Loucy (cell line): Measurements from ENCODE around the gene EIF4G3.

ENCODE experiments used
- H2AFZ ChIP-seq: fragments of 200-600 bp; sonication (generic); 2 replicates; pipeline ENCODE4 v1.6.0; 2016; ENCODE audit warnings: antibody characterized with exemption, mild to moderate bottlenecking, low read length, moderate library complexity
- H3F3A ChIP-seq: fragments of 200-600 bp; 2 replicates; pipeline ENCODE4 v1.6.0; 2016; ENCODE audit warnings: antibody characterized with exemption, low read depth, mild to moderate bottlenecking
- H3K27me3 ChIP-seq: fragments of 200-600 bp; sonication (generic); 2 replicates; pipeline ENCODE4 v1.6.1; 2014; ENCODE audit warnings: low read length, mild to moderate bottlenecking; ENCODE audit not compliant: insufficient read depth, poor library complexity, severe bottlenecking
- H3K36me3 ChIP-seq: fragments of 200-600 bp; sonication (generic); 2 replicates; pipeline ENCODE4 v1.6.1; 2016; ENCODE audit warnings: low read length; ENCODE audit not compliant: insufficient read depth
- H3K4me1 ChIP-seq: fragments of 200-600 bp; sonication (generic); 2 replicates; pipeline ENCODE4 v1.5.1; 2014; ENCODE audit warnings: low read length, mild to moderate bottlenecking; ENCODE audit not compliant: insufficient read depth, poor library complexity, severe bottlenecking
- H3K4me2 ChIP-seq: fragments of 200-600 bp; sonication (generic); 2 replicates; pipeline ENCODE4 v1.6.0; 2014; ENCODE audit warnings: antibody characterized with exemption, low read length, low read depth, mild to moderate bottlenecking; ENCODE audit not compliant: poor library complexity, severe bottlenecking
- H3K4me3 ChIP-seq: fragments of 200-600 bp; sonication (generic); 2 replicates; pipeline ENCODE4 v1.5.1; 2014; ENCODE audit warnings: low read length, mild to moderate bottlenecking, mixed read lengths; ENCODE audit not compliant: poor library complexity, severe bottlenecking
- H3K79me2 ChIP-seq: fragments of 200-600 bp; sonication (generic); 2 replicates; pipeline ENCODE4 v1.6.1; 2014; ENCODE audit warnings: low read length; ENCODE audit not compliant: insufficient read depth
- H3K9ac ChIP-seq: fragments of 200-600 bp; sonication (generic); 2 replicates; pipeline ENCODE4 v1.6.0; 2014; ENCODE audit warnings: mild to moderate bottlenecking, low read depth, low read length, moderate library complexity; ENCODE audit not compliant: poor library complexity, severe bottlenecking
- H3K9me2 ChIP-seq: fragments of 200-600 bp; sonication (generic); replicated peaks from 2 replicates; pipeline ENCODE4 v1.6.1; 2016; ENCODE audit warnings: low read depth, low read length, mixed read lengths
- H3K9me3 ChIP-seq: fragments of 200-600 bp; sonication (generic); 2 replicates; pipeline ENCODE4 v1.6.1; 2014; ENCODE audit warnings: mild to moderate bottlenecking, antibody characterized with exemption, low read length, low read depth; ENCODE audit not compliant: insufficient read depth
- H4K20me1 ChIP-seq: fragments of 200-600 bp; sonication (generic); 2 replicates; pipeline ENCODE4 v1.6.0; 2014; ENCODE audit warnings: antibody characterized with exemption, low read length, mild to moderate bottlenecking; ENCODE audit not compliant: insufficient read depth, poor library complexity, severe bottlenecking
- CTCF ChIP-seq: fragments of 200-600 bp; sonication (generic); conservative IDR thresholded peaks from 2 replicates; pipeline ENCODE4 v1.5.1; 2014; ENCODE audit warnings: mild to moderate bottlenecking, antibody characterized with exemption, low read length
- EZH2phosphoT487 ChIP-seq: fragments of 200-600 bp; IDR thresholded peaks from 2 replicates; pipeline ENCODE4 v1.6.1; 2018; ENCODE audit warnings: antibody characterized with exemption, mild to moderate bottlenecking, moderate library complexity, borderline replicate concordance

The EIF4G3 gene

GRCh38 chr1:21157868-21158267 is 18.8 kb downstream of the EIF4G3 start:
- Histone ChIP-seq H2AFZ (no peak overlapping the region), H3K4me2 (peak overlapping the region; percentile 57), H3K36me3 (peaks cover 7% of the 10 kb centered on the region; the same call in 1 of the 2 replicates), H3K9me2 (no peaks in the 10 kb centered on the region), H3K9ac (no peak overlapping the region), H3K9me3 (no peaks in the 10 kb centered on the region), H3K27me3 (no peaks in the 10 kb centered on the region), H3K79me2 (peaks cover 63% of the 10 kb centered on the region), H3K4me3 (no peak overlapping the region), H3K4me1 (peaks cover 31% of the 10 kb centered on the region), H3F3A (no peaks in the 10 kb centered on the region), H4K20me1 (peaks cover 7% of the 10 kb centered on the region)
- no peak for TF ChIP-seq CTCF
- TF ChIP-seq EZH2phosphoT487, result no peak

DNA sequence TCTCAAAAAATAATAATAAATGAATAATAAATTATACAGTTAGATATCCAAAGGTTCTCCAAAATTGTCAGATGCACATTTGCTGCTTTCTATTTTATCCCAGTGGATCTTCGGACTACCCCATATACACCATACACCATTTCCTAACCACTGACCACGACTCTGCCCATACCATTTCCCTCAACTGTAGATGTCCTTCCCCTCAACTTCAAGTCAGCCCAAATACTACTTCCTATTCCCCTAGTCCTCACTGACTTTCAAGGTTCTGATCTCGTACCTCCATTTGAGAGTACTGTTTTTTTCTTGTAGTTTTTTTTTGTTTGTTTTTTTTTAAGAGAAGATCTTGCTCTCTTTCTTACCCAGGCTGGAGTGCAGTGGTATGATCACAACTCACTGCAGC is 19.6 kb downstream of the EIF4G3 start:
- H3K79me2 ChIP-seq, result peaks cover 58% of the 10 kb centered on the region
- H3K9me2 ChIP-seq, result no peaks in the 10 kb centered on the region
- peak overlapping the region; percentile 57 for H3K4me2 ChIP-seq
- peaks cover 31% of the 10 kb centered on the region for H3K4me1 ChIP-seq
- no peak for TF ChIP-seq CTCF
- TF ChIP-seq EZH2phosphoT487, result no peak
- H2AFZ ChIP-seq, result no peak overlapping the region
- H3K27me3 ChIP-seq, result no peaks in the 10 kb centered on the region
- no peak overlapping the region for H3K9ac ChIP-seq
- no peaks in the 10 kb centered on the region for H3K9me3 ChIP-seq
- peaks cover 7% of the 10 kb centered on the region; the same call in 1 of the 2 replicates for H3K36me3 ChIP-seq
- peak overlapping the region; percentile 65 for H3K4me3 ChIP-seq
- no peaks in the 10 kb centered on the region for H3F3A ChIP-seq
- peaks cover 7% of the 10 kb centered on the region for H4K20me1 ChIP-seq

GRCh38 chr1:21156019-21156418 is 20.7 kb downstream of the EIF4G3 start:
- H3K4me1 ChIP-seq, result peaks cover 34% of the 10 kb centered on the region
- H3K4me2 ChIP-seq, result peak overlapping the region; percentile 57
- H2AFZ ChIP-seq, result no peak overlapping the region
- H3K4me3 ChIP-seq, result peak overlapping the region; percentile 65
- H3K9me3 ChIP-seq, result no peaks in the 10 kb centered on the region
- H3K36me3 ChIP-seq, result peaks cover 7% of the 10 kb centered on the region; the same call in 1 of the 2 replicates
- no peaks in the 10 kb centered on the region for H3F3A ChIP-seq
- no peak for TF ChIP-seq CTCF
- TF ChIP-seq EZH2phosphoT487, result no peak
- H3K27me3 ChIP-seq, result no peaks in the 10 kb centered on the region
- no peaks in the 10 kb centered on the region for H3K9me2 ChIP-seq
- peaks cover 58% of the 10 kb centered on the region for H3K79me2 ChIP-seq
- peaks cover 7% of the 10 kb centered on the region for H4K20me1 ChIP-seq
- H3K9ac ChIP-seq, result no peak overlapping the region
